Measurements from ENCODE around the gene EPHB3.
"Not testable (repeated sequence)": the region's sequence is repeated elsewhere in the genome, so short reads cannot be mapped to it uniquely, and the experiment has no call there.

The EPHB3 gene

GRCh38 chr3:184622156-184622555, 60.6 kb downstream of the EPHB3 start:
- not testable (repeated sequence) for H3K9ac ChIP-seq (ENCODE audit: low read depth, low read length, poor library complexity); H3K4me3 ChIP-seq (ENCODE audit: low read length in 2 of 2); H2AFZ ChIP-seq (ENCODE audit: low read length); H3K23ac ChIP-seq (ENCODE audit: low read depth, low read length, poor library complexity); H3K4me2 ChIP-seq (ENCODE audit: insufficient read depth, low read length, poor library complexity, severe bottlenecking); H2BK12ac ChIP-seq (ENCODE audit: low read length); H3K27ac ChIP-seq (replicated peaks; ENCODE audit: low read length); H2BK5ac ChIP-seq (ENCODE audit: low read length); H3K18ac ChIP-seq (ENCODE audit: low read length); H2BK120ac ChIP-seq (ENCODE audit: low read depth, low read length); H3K14ac ChIP-seq (ENCODE audit: low read length); H4K91ac ChIP-seq (ENCODE audit: low read depth, low read length, poor library complexity); H3K27me3 ChIP-seq (ENCODE audit: control insufficient read depth in 3 of 3, insufficient read depth in 3 of 3, low read depth in 1 of 3, low read length in 3 of 3); H3K4ac ChIP-seq (ENCODE audit: low read length); H4K8ac ChIP-seq (ENCODE audit: low read depth, low read length); H3K79me1 ChIP-seq (ENCODE audit: low read depth, low read length); DNase-seq (ENCODE audit: low spot score); H3K9me3 ChIP-seq (replicated peaks in 1 of 2; ENCODE audit: control insufficient read depth in 2 of 2, insufficient read depth in 1 of 2, low read depth in 1 of 2, low read length in 2 of 2); H2BK15ac ChIP-seq (ENCODE audit: low read length); H2AK5ac ChIP-seq (ENCODE audit: low read depth, low read length); H3K36me3 ChIP-seq (replicated peaks in 1 of 2; ENCODE audit: control insufficient read depth in 2 of 2, insufficient read depth in 2 of 2, low read length in 2 of 2)
- no CpG with 5 or more reads among the region's 13 CpGs for WGBS, 2 donors (ENCODE audit: extremely low coverage in 2 of 2, insufficient read length in 2 of 2, insufficient replicate concordance in 1 of 2)
- peaks cover 8 to 12% of the 10 kb centered on the region in 2 donors for H3K4me1 ChIP-seq (ENCODE audit: control insufficient read depth in 2 of 2, insufficient read depth in 1 of 2, low read depth in 1 of 2, low read length in 2 of 2)

GRCh38 chr3:184626923-184627322, 65.3 kb downstream of the EPHB3 start:
- peaks cover 7 to 12% of the 10 kb centered on the region in 2 donors for H3K4me1 ChIP-seq (ENCODE audit: control insufficient read depth in 2 of 2, insufficient read depth in 1 of 2, low read depth in 1 of 2, low read length in 2 of 2)
- H2AK5ac ChIP-seq (ENCODE audit: low read depth, low read length): peak overlapping the region; percentile 66
- no peak for DNase-seq (ENCODE audit: low spot score)
- H3K4me3 ChIP-seq (ENCODE audit: low read length in 2 of 2): no peak overlapping the region
- H3K4ac ChIP-seq (ENCODE audit: low read length): no peak overlapping the region
- H3K18ac ChIP-seq (ENCODE audit: low read length): peak overlapping the region; percentile 66
- no peaks in the 10 kb centered on the region for H3K27me3 ChIP-seq (ENCODE audit: control insufficient read depth in 3 of 3, insufficient read depth in 3 of 3, low read depth in 1 of 3, low read length in 3 of 3)
- H4K91ac ChIP-seq (ENCODE audit: low read depth, low read length, poor library complexity): no peak overlapping the region
- H3K14ac ChIP-seq (ENCODE audit: low read length): no peak overlapping the region
- no peak overlapping the region for H2BK12ac ChIP-seq (ENCODE audit: low read length)
- peak overlapping the region; percentile 12 for H2BK15ac ChIP-seq (ENCODE audit: low read length)
- peaks cover 0 to 3% of the 10 kb centered on the region in 2 donors for H3K9me3 ChIP-seq (replicated peaks in 1 of 2; ENCODE audit: control insufficient read depth in 2 of 2, insufficient read depth in 1 of 2, low read depth in 1 of 2, low read length in 2 of 2)
- H3K23ac ChIP-seq (ENCODE audit: low read depth, low read length, poor library complexity): no peak overlapping the region
- H3K4me2 ChIP-seq (ENCODE audit: insufficient read depth, low read length, poor library complexity, severe bottlenecking): no peak overlapping the region
- WGBS, 2 donors (ENCODE audit: extremely low coverage in 2 of 2, insufficient read length in 2 of 2, insufficient replicate concordance in 1 of 2): no CpG with 5 or more reads among the region's 6 CpGs
- H2BK5ac ChIP-seq (ENCODE audit: low read length): no peak overlapping the region
- H3K79me1 ChIP-seq (ENCODE audit: low read depth, low read length): no peaks in the 10 kb centered on the region
- H3K36me3 ChIP-seq (replicated peaks in 1 of 2; ENCODE audit: control insufficient read depth in 2 of 2, insufficient read depth in 2 of 2, low read length in 2 of 2): no peaks in the 10 kb centered on the region
- no peak overlapping the region for H2AFZ ChIP-seq (ENCODE audit: low read length)
- H3K9ac ChIP-seq (ENCODE audit: low read depth, low read length, poor library complexity): peak overlapping the region; percentile 1
- H4K8ac ChIP-seq (ENCODE audit: low read depth, low read length): no peak overlapping the region
- H3K27ac ChIP-seq (replicated peaks; ENCODE audit: low read length): no peak overlapping the region
- no peak overlapping the region for H2BK120ac ChIP-seq (ENCODE audit: low read depth, low read length)

DNA sequence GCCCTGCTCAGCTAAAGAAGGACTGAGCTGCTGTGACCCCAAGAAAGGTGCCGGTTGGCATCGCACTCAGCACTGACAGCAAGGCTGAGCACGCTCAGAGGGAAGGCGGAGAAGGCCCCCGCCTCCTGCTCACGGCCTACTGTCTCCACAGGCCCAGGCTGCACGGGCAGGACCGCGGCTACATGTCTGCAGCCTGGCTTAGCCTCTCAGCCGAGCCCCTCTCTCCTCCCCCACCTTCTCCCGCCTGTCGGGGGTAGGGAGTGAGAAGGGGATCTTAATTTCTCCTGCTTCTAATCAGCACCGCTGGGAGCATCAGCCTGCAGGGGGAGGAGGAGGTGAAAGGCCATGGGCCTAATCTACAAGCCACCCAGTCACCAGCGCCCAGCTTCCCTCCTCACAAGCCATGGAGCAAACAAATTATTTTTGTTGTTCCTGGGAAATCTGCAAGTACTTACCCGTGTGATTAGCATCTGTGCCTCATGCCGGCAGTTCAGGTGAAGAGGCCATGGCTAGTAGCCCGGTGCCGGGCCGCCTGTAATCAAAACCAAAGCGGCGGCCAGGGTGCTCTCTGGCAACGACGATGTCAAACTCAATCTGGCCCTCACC, 68.1 kb downstream of the EPHB3 start:
- Histone ChIP-seq H2AFZ (ENCODE audit: low read length) (peak overlapping the region; percentile 86), H2BK120ac (ENCODE audit: low read depth, low read length) (peak overlapping the region; percentile 64), H4K91ac (ENCODE audit: low read depth, low read length, poor library complexity) (no peak overlapping the region), H3K27me3 (ENCODE audit: control insufficient read depth in 3 of 3, insufficient read depth in 3 of 3, low read depth in 1 of 3, low read length in 3 of 3) (no peaks in the 10 kb centered on the region), H2BK5ac (ENCODE audit: low read length) (no peak overlapping the region), H3K27ac (replicated peaks; ENCODE audit: low read length) (peak overlapping the region; percentile 4), H4K8ac (ENCODE audit: low read depth, low read length) (no peak overlapping the region), H3K9ac (ENCODE audit: low read depth, low read length, poor library complexity) (peak overlapping the region; percentile 15), H3K14ac (ENCODE audit: low read length) (peak overlapping the region; percentile 27), H3K79me1 (ENCODE audit: low read depth, low read length) (no peaks in the 10 kb centered on the region), H3K18ac (ENCODE audit: low read length) (peak overlapping the region; percentile 92), H3K4ac (ENCODE audit: low read length) (no peak overlapping the region), H3K4me2 (ENCODE audit: insufficient read depth, low read length, poor library complexity, severe bottlenecking) (no peak overlapping the region), H2BK12ac (ENCODE audit: low read length) (peak overlapping the region; percentile 87), H3K9me3 (replicated peaks in 1 of 2; ENCODE audit: control insufficient read depth in 2 of 2, insufficient read depth in 1 of 2, low read depth in 1 of 2, low read length in 2 of 2) (peaks cover 0 to 3% of the 10 kb centered on the region in 2 donors), H3K4me3 (ENCODE audit: low read length in 2 of 2) (no peak overlapping the region), H3K36me3 (replicated peaks in 1 of 2; ENCODE audit: control insufficient read depth in 2 of 2, insufficient read depth in 2 of 2, low read length in 2 of 2) (no peaks in the 10 kb centered on the region), H3K4me1 (ENCODE audit: control insufficient read depth in 2 of 2, insufficient read depth in 1 of 2, low read depth in 1 of 2, low read length in 2 of 2) (peaks cover 16 to 19% of the 10 kb centered on the region in 2 donors), H2AK5ac (ENCODE audit: low read depth, low read length) (peak overlapping the region; percentile 69), H3K23ac (ENCODE audit: low read depth, low read length, poor library complexity) (peak overlapping the region; percentile 22), H2BK15ac (ENCODE audit: low read length) (peak overlapping the region; percentile 94)
- WGBS, 2 donors (ENCODE audit: extremely low coverage in 2 of 2, insufficient read length in 2 of 2, insufficient replicate concordance in 1 of 2): no CpG with 5 or more reads among the region's 23 CpGs
- no peak for DNase-seq (ENCODE audit: low spot score)

DNA sequence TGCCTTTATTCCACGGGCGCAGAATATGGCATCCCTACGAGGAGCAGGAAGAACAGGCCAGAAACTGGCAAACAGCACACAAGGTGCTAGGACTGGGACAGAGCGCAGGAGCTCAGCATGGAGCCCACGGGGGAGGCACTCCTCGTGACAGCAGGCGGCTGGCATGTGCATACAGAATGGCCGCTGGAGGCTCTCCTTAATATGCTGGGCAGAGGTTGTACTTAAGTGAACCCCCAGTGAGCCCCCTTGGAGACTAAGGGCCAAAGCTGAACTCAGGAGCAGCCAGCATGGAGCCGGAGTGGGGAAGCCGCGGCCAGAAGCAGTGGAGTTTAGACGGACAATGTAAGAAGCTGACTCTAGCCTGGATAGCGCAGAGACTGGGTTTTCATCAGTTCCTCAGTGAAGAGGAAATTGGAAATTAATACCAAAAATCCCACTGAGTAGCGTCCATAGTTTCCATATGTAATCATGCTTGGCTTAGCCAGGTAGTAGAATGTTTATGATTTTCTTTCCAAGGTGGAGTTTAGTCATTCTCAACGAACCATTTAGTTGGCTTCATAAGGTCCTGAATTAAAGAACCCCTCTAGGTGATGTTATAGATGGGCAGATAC, 69.4 kb downstream of the EPHB3 start:
- H3K9ac ChIP-seq (ENCODE audit: low read depth, low read length, poor library complexity): no peak overlapping the region
- H4K91ac ChIP-seq (ENCODE audit: low read depth, low read length, poor library complexity): no peak overlapping the region
- H4K8ac ChIP-seq (ENCODE audit: low read depth, low read length): no peak overlapping the region
- no peak overlapping the region for H3K4ac ChIP-seq (ENCODE audit: low read length)
- H2BK12ac ChIP-seq (ENCODE audit: low read length): peak overlapping the region; percentile 82
- no peak overlapping the region for H3K4me3 ChIP-seq (ENCODE audit: low read length in 2 of 2)
- peak overlapping the region; percentile 59 for H2AK5ac ChIP-seq (ENCODE audit: low read depth, low read length)
- WGBS, 2 donors (ENCODE audit: extremely low coverage in 2 of 2, insufficient read length in 2 of 2, insufficient replicate concordance in 1 of 2): no CpG with 5 or more reads among the region's 15 CpGs
- H3K4me1 ChIP-seq (ENCODE audit: control insufficient read depth in 2 of 2, insufficient read depth in 1 of 2, low read depth in 1 of 2, low read length in 2 of 2): peaks cover 23 to 28% of the 10 kb centered on the region in 2 donors
- H3K18ac ChIP-seq (ENCODE audit: low read length): peak overlapping the region; percentile 63
- H3K79me1 ChIP-seq (ENCODE audit: low read depth, low read length): no peaks in the 10 kb centered on the region
- H3K27ac ChIP-seq (replicated peaks; ENCODE audit: low read length): no peak overlapping the region
- peak overlapping the region; percentile 76 for H3K14ac ChIP-seq (ENCODE audit: low read length)
- no peak overlapping the region for H3K4me2 ChIP-seq (ENCODE audit: insufficient read depth, low read length, poor library complexity, severe bottlenecking)
- peak overlapping the region; percentile 39 for H2BK5ac ChIP-seq (ENCODE audit: low read length)
- no peaks in the 10 kb centered on the region for H3K27me3 ChIP-seq (ENCODE audit: control insufficient read depth in 3 of 3, insufficient read depth in 3 of 3, low read depth in 1 of 3, low read length in 3 of 3)
- H3K9me3 ChIP-seq (replicated peaks in 1 of 2; ENCODE audit: control insufficient read depth in 2 of 2, insufficient read depth in 1 of 2, low read depth in 1 of 2, low read length in 2 of 2): no peaks in the 10 kb centered on the region
- H3K36me3 ChIP-seq (replicated peaks in 1 of 2; ENCODE audit: control insufficient read depth in 2 of 2, insufficient read depth in 2 of 2, low read length in 2 of 2): no peaks in the 10 kb centered on the region
- DNase-seq (ENCODE audit: low spot score): no peak
- H2AFZ ChIP-seq (ENCODE audit: low read length): peak overlapping the region; percentile 86
- H2BK15ac ChIP-seq (ENCODE audit: low read length): peak overlapping the region; percentile 97
- H3K23ac ChIP-seq (ENCODE audit: low read depth, low read length, poor library complexity): peak overlapping the region; percentile 12
- H2BK120ac ChIP-seq (ENCODE audit: low read depth, low read length): no peak overlapping the region
